T-helper 1 cell treated with Interleukin-12 subunit alpha and Interleukin-12 subunit beta and Interleukin-4 antibody, amounts not matched to agents 30 μg/mL and 1 μg/mL, for 36 hours (primary cell): ENCODE results near the gene SVOP.
A peak's percentile ranks its signal among the peaks of the same experiment; 100 is the strongest.
"Not testable (repeated sequence)": the region's sequence is repeated elsewhere in the genome, so short reads cannot be mapped to it uniquely, and the experiment has no call there.

ENCODE experiments used
- H3K27ac Mint-ChIP-seq: one replicate; pipeline ENCODE4 v1.8.0; 2021; ENCODE audit warnings: mild to moderate bottlenecking, mixed read lengths
- H3K27me3 Mint-ChIP-seq: one replicate; pipeline ENCODE4 v1.8.0; 2021; ENCODE audit warnings: low read depth, mixed read lengths
- H3K36me3 Mint-ChIP-seq: one replicate; pipeline ENCODE4 v1.8.0; 2021; ENCODE audit warnings: low read depth, mixed read lengths
- H3K4me1 Mint-ChIP-seq: one replicate; pipeline ENCODE4 v1.8.0; 2021; ENCODE audit warnings: low read depth, mixed read lengths
- H3K4me3 Mint-ChIP-seq: one replicate; pipeline ENCODE4 v1.8.0; 2021; ENCODE audit warnings: mild to moderate bottlenecking, moderate library complexity, mixed read lengths
- H3K9me3 Mint-ChIP-seq: one replicate; pipeline ENCODE4 v1.8.0; 2021; ENCODE audit warnings: mixed read lengths

The SVOP gene, protein sequence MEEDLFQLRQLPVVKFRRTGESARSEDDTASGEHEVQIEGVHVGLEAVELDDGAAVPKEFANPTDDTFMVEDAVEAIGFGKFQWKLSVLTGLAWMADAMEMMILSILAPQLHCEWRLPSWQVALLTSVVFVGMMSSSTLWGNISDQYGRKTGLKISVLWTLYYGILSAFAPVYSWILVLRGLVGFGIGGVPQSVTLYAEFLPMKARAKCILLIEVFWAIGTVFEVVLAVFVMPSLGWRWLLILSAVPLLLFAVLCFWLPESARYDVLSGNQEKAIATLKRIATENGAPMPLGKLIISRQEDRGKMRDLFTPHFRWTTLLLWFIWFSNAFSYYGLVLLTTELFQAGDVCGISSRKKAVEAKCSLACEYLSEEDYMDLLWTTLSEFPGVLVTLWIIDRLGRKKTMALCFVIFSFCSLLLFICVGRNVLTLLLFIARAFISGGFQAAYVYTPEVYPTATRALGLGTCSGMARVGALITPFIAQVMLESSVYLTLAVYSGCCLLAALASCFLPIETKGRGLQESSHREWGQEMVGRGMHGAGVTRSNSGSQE

DNA sequence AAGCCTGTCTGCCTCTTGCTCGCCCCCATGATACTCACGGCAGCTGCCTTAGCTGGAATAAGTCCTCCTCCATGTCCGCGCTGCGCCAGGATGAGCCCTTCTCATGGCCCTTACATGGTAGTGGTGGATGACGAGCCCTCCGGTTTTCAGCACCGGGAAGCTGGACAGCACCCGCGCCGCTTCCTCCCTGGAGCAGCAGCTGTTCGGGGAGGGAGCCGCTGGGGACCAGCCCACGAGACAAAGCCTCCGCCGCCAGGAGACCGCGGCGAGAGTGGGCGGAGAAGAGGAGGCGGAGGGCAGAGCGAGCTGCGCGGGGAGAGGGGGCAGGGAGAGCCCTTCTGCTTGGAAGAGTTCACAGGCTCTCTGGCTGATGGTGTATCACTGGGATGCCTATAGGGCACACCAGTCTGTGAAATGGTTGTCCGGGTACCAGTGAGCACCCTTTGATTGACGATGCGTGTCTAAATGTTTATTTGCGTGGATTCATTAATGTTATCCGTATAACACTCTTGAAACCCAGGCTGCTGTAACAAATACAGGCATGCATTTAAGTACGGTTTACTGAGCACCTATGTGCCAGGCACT, at the start of gene SVOP:
Gene SVOP (minus strand): TSS at position 273 of the 585 bp plus-strand sequence. CDS start 200 bp downstream, at position 73.
- H3K27ac Mint-ChIP-seq: no peak within 1 kb of the TSS
- no peaks in the 10 kb centered on the region for H3K4me1 Mint-ChIP-seq
- no peak within 1 kb of the TSS for H3K4me3 Mint-ChIP-seq
- peaks cover 21% of the 10 kb centered on the region for H3K27me3 Mint-ChIP-seq
- H3K9me3 Mint-ChIP-seq: no peaks in the 10 kb centered on the region
- H3K36me3 Mint-ChIP-seq: no peaks in the 10 kb centered on the region

DNA sequence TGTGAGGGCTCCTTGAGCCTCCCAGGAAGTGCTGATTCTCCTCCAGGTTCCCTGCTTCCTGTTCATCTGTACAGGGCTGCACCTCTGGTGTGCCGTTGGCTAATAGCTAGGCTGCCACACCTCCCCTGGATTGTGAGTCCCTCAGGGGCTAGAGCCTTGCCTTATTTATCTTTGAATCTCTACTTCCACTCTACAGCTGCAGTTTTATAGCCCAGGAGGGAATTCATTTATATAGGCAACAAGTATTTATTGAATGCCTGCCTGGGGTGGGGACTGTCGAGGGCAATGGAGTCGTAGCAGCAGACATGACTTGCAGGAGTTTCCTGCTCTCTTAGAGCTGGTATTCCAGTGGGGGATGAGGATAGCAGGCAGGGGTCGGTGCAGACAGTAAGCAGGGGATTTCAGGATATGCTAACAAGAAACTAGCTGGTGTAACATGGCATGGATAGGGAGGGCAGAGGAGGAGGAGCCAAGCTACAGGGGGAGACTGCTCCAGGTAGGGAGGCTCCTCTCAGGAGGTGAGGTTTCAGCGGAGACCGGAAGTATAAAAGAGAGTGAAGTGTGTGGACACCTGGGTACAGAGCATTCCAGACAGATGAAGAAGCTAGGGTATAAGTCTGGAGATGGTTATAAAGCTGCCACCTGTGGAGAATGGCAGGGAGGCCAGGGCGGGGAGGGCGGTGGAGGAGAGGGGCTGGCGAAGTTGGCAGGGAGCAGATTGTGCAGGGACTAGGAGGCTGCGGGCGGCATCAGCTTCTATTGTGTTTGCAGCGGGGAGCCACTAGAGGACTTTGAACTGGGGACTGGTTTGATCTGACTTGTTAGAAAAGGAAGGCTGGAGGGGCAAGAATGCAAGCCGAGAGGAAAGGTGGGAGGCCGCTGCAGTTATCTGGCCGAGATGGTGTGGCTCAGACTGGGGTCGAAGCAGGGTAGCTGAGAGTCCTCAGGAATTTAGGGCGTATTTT, 48.7 kb upstream of the SVOP start:
- Mint-ChIP-seq H3K4me3 (no peak overlapping the region), H3K27me3 (no peaks in the 10 kb centered on the region), H3K36me3 (peaks cover 20% of the 10 kb centered on the region), H3K27ac (no peak overlapping the region), H3K9me3 (no peaks in the 10 kb centered on the region), H3K4me1 (no peaks in the 10 kb centered on the region)

DNA sequence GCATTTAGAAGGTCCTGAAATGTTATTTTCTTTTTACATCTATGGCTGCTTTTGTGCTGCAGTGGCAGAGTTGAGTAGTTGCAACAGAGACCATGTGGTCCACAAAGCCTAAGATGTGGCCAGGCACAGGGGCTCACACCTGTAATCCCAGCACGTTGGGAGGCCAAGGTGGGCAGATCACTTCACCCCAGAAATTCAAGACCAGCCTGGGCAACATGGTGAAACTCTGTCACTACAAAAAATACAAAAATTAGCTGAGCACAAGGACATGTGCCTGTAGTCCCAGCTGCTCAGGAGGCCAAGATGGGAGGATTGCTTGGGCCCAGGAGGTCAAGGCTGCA, 45.0 kb upstream of the SVOP start:
- no peaks in the 10 kb centered on the region for H3K27me3 Mint-ChIP-seq
- H3K36me3 Mint-ChIP-seq: peaks cover 9% of the 10 kb centered on the region

DNA sequence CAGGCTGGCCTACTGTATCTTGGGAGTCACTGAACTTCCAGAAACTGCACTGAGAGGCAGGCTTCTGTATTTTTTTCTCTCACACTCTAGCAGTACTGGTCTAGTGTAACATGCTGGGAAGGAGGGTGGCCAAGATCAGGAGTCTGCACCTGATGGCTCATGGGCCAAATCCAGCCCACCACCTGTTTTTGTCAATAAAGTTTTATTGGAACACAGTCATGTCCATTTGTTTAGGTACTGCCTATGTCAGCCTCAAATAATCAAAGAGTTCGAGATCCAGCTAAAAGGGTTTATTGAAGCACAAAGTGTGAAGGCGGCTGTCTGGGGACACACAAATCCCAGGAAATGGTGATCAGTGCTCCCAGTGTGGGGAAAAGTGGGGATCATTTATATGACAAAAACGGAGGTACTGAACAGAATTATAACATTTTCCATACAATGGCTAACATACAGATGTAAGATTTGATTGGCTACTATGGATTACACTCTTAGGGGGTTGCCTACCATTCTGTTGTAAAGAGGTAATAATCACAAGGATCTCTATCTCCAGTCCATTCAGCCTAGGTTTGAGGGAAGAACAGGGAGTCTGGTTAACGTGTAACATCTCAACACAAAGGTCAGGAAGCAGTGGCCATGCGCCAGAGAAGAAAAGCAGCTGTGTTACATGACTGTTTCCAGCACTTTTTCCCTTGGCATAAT, 44.4 kb upstream of the SVOP start:
- Mint-ChIP-seq H3K9me3 (no peaks in the 10 kb centered on the region), H3K27ac (no peak overlapping the region), H3K36me3 (peaks cover 9% of the 10 kb centered on the region), H3K4me1 (peaks cover 2% of the 10 kb centered on the region), H3K4me3 (no peak overlapping the region), H3K27me3 (no peaks in the 10 kb centered on the region)

More for the DNA sequence above, 45.0 kb upstream of the SVOP start:
- Mint-ChIP-seq H3K4me3 (no peak overlapping the region), H3K9me3 (no peaks in the 10 kb centered on the region), H3K4me1 (peaks cover 2% of the 10 kb centered on the region), H3K27ac (no peak overlapping the region)

DNA sequence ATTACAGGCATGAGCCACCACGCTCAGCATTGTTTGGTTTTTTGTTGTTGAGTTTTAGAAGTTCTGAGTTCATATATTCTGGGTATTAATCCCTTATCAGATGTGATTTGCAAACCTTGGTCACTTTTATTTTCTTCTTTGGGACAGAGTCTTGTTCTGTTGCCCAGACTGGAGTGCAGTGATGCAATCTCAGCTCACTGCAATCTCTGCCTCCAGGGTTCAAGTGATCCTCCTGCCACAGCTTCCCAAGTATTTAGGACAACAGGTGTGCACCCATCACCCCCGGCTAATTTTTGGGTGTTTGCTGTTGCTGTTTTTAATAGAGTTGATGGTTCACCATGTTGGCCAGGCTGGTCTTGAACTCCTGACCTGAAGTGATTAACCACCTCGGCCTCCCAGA, 43.3 kb upstream of the SVOP start:
- Mint-ChIP-seq H3K27me3 (no peaks in the 10 kb centered on the region), H3K9me3 (no peaks in the 10 kb centered on the region), H3K27ac (no peak overlapping the region), H3K36me3 (peaks cover 2% of the 10 kb centered on the region), H3K4me1 (peaks cover 2% of the 10 kb centered on the region), H3K4me3 (no peak overlapping the region)

DNA sequence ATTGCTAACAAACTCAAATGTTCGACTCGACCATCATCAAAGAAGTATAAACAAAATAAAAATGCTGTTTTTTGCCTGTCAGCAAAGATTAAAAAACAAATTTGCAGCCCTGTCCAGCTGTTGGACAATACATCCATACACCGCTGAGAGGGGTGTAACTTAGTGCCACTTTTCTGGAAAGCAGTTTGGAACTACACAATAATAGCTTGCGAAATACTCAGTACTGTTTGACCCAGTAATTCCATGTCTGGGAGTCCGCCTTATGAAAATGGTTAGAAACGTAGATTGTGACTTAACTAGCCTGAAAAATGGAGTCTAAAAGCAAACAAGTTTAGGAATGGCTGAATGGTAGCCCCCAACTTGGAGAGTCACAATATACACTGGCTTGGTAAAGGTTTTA, 37.9 kb upstream of the SVOP start:
- no peaks in the 10 kb centered on the region for H3K27me3 Mint-ChIP-seq
- no peak overlapping the region for H3K4me3 Mint-ChIP-seq
- peaks cover 8% of the 10 kb centered on the region for H3K36me3 Mint-ChIP-seq
- H3K27ac Mint-ChIP-seq: no peak overlapping the region
- peaks cover 5% of the 10 kb centered on the region for H3K4me1 Mint-ChIP-seq
- no peaks in the 10 kb centered on the region for H3K9me3 Mint-ChIP-seq

DNA sequence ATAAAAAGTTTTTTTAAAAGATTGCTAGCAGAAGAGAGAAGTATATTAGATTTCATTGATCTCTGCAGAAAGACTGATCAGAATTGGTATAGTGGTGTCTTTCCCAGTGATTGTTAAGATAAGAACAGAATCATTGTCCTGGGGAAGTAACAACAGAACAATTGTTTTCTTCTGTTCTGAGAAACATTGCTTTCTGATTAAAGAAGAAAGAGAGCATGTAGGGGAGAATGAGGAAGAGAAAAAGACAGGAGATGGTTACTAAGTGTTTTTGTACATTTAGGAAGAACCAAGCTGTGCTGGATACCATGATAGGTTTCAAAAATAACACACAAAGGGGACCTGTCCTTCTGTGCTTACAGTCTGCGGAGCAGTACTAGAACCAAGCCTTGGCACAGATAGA, 36.5 kb upstream of the SVOP start:
- peaks cover 7% of the 10 kb centered on the region for H3K36me3 Mint-ChIP-seq
- no peak overlapping the region for H3K27ac Mint-ChIP-seq
- H3K9me3 Mint-ChIP-seq: no peaks in the 10 kb centered on the region
- peaks cover 11% of the 10 kb centered on the region for H3K4me1 Mint-ChIP-seq
- no peaks in the 10 kb centered on the region for H3K27me3 Mint-ChIP-seq
- H3K4me3 Mint-ChIP-seq: no peak overlapping the region

DNA sequence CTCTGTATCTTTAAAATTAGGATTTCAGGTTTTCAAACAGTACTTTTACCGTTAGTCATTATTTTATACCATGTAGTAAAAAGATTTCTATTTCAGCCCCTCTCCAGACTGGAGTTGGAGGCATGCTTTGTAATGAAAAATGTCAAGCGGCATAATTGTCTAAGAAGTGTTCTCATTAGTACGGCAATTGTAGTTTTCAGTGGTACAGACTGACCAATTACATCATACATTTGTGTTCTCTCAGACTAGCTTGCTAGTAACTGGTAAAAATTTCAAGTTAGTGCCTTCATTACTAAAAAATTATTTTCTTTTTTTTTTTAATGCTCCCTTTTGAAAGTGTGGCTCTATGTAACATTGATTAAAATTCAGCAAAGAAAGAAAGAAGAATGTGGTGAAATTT, 36.0 kb upstream of the SVOP start:
- Mint-ChIP-seq H3K27ac (no peak overlapping the region), H3K4me1 (peaks cover 15% of the 10 kb centered on the region), H3K27me3 (no peaks in the 10 kb centered on the region), H3K4me3 (no peak overlapping the region), H3K36me3 (peaks cover 11% of the 10 kb centered on the region), H3K9me3 (no peaks in the 10 kb centered on the region)

DNA sequence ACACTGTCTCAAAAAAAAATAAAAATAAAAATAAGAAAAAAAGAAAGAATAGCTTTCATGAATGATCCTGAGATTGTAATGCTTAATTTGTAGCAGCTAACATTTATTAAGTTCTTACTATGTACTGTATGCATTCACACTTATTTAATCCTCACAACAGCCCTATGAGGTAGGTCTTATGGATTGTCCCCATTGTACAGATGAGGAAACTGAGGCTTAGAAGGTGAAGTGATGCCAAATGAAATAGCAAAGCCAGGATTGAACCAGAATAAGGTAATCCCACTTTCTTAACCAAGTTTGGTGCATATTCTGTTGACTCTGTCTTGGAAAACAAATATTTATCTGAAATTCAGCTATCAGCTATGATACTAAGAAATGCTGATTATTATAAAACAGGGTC, 33.7 kb upstream of the SVOP start:
- Mint-ChIP-seq H3K27me3 (no peaks in the 10 kb centered on the region), H3K9me3 (no peaks in the 10 kb centered on the region), H3K27ac (peak overlapping the region; percentile 98), H3K36me3 (peaks cover 14% of the 10 kb centered on the region), H3K4me3 (no peak overlapping the region), H3K4me1 (peaks cover 15% of the 10 kb centered on the region)

DNA sequence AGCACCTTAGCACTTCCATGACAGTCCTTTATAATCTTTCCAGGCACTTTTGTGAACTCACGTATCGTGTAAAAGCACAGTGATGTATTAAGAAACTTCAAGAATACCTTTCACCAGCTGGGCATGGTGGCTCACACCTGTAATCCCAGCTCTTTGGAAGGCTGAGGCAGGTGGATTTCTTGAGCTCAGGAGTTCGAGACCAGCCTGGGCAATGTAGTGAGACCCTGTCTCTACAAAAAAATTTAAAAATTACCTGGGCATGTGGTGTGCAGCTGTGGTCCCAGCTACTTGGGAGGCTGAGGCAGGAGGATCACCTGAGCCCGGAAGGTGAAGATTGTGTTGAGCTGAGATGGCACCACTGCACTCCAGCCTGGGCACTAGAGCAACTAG, 33.3 kb upstream of the SVOP start:
- not testable (repeated sequence) for H3K27me3 Mint-ChIP-seq, H3K9me3 Mint-ChIP-seq
- Mint-ChIP-seq H3K4me1 (peaks cover 15% of the 10 kb centered on the region), H3K36me3 (peaks cover 14% of the 10 kb centered on the region), H3K27ac (peak overlapping the region; percentile 98), H3K4me3 (peak overlapping the region; percentile 96)

DNA sequence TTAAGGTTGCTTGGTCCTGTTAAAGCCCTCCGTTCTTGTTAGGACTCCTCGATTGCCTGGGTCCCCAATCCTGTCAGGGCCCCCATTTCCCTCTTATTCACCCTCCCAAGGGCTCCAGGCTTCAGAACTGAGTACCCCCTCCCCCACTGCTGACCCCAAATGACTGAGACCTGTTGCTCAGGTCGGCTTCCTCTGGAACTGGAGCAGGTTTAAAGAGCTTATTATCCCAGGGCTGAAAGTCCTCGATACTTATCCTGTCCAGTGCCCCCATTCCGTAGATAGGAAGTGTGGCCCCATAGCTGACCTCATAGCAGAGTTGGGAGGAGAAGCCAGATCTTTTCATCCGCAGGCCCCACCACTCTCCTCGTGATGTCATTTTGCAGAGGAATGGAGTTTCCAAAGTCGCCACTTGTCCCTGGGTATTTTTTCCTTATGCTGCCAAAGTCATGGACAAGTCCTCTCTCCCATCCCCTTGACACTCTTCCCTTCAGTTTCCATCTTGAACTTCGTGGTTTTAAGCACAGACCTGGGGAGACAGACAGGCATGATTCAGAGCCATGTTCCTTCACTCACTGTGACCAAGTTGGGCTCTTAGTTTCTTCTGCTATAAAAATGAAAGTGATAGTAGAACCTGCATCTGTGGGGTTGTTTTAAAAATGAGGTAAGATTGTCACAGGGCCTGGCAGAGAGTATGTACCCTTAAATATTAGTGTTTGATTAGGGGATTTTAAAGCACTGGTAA, 32.7 kb upstream of the SVOP start:
- Mint-ChIP-seq H3K27me3 (no peaks in the 10 kb centered on the region), H3K4me1 (peaks cover 15% of the 10 kb centered on the region), H3K36me3 (peaks cover 14% of the 10 kb centered on the region), H3K4me3 (peak overlapping the region; percentile 96), H3K27ac (peak overlapping the region; percentile 98), H3K9me3 (no peaks in the 10 kb centered on the region)

DNA sequence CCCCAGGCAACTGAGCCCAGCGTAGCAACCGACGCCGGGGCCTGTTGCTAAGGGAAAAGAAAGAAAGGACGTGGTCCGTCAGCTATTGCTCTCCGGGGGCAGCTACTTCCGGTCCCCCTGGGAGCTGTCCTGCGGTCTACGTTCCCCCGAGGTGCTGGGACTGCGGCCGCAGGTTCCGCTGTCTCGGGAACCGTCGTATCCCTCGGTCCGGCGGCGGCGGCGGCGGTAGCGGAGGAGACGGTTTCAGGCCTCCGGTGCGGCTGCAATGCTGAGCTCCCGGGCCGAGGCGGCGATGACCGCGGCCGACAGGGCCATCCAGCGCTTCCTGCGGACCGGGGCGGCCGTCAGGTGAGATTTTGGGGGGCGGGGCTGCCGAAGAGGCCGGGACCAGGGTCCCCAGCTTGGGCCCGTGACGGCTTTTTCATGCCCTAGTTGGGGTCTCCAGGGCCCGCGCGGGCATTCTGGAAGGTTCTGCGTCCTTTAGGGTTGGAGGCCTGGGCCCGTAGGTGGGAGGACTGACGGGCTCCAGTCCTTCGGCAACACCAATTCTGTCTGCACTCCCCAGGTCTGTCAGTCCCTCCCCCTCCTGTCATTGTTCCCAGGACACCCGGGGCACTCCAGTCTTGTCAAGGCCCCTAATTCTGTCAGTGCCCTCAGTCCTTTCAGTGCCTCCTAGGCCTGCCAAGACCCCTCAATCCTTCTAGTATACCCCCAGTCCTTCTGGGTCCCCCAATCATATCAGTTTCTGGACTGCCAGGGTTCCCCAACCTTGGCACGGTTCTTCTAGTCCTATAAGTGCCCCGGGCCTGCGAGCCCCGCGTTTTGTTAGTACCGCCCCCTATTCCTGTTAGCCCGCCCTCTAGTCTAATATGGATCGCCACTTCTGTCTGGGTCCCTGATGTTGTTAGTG, 31.8 kb upstream of the SVOP start, which contains the start of gene USP30:
Gene USP30 (plus strand): TSS at position 163 of the 910 bp plus-strand sequence. CDS start 103 bp downstream, at position 266.
- no peaks in the 10 kb centered on the region for H3K27me3 Mint-ChIP-seq
- H3K27ac Mint-ChIP-seq: peak within 1 kb of the TSS; percentile 98

DNA sequence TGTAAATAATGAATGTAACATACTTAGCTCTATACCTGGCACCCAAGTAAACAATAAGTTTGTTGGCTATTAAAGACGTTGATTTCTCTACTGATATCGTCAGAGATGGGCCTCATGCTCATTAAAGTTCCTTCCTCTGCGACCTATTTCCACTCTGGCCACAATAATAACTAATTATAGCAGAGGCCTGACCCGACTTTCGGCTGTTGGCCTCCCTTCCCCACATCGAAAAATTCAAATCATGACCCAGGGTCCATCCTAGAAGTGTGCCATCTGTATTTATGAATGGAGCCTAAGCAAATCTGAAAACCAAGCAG, 31.2 kb upstream of the SVOP start:
- Mint-ChIP-seq H3K4me1 (peaks cover 17% of the 10 kb centered on the region), H3K4me3 (peak overlapping the region; percentile 96), H3K27me3 (no peaks in the 10 kb centered on the region), H3K9me3 (no peaks in the 10 kb centered on the region), H3K36me3 (peaks cover 12% of the 10 kb centered on the region), H3K27ac (peak overlapping the region; percentile 87)

More for the DNA sequence above, 31.8 kb upstream of the SVOP start, which contains the start of gene USP30:
- Mint-ChIP-seq H3K9me3 (no peaks in the 10 kb centered on the region), H3K36me3 (peaks cover 10% of the 10 kb centered on the region), H3K4me1 (peaks cover 15% of the 10 kb centered on the region), H3K4me3 (peak within 1 kb of the TSS; percentile 96)
